Endothelial cell of umbilical vein (primary cell): ENCODE measurements around the gene PLA2G4E. TPM values are rescaled to one million over a fixed set of nuclear protein-coding genes. Genes with fewer than 3 reads are reported as not detected.

Source experiments
- BruUV-seq: library from RNA; stranded (reverse); fragments of 400-500 nt; replicated peaks from 2 replicates; lab custom pipeline; 2021; lab: Mats Ljungman, UMichigan
- CTCF ChIA-PET: fragments of 300-600, 350-600 bp; sonication (Branson Sonifier 250); formaldehyde crosslinking; loops from one replicate; lab custom pipeline; 2021; ENCODE audit warnings: antibody characterized with exemption, inconsistent platforms; lab: Charles Lee
- POLR2A ChIA-PET: fragments of 300-600, 350-600 bp; sonication (Branson Sonifier 250); formaldehyde crosslinking; loops from one replicate; lab custom pipeline; 2021; ENCODE audit warnings: antibody characterized with exemption, inconsistent platforms; lab: Charles Lee
- DNase-seq: peaks from one replicate; pipeline ENCODE4 v3.0.0-alpha.2; 2011; ENCODE audit warnings: low read depth, low spot score
- FAIRE-seq: peaks from 2 replicates; lab custom pipeline; 2011; peaks lifted over from hg19 to GRCh38; lab: Jason Lieb, UNC
- H2AFZ ChIP-seq: 2 replicates; pipeline ENCODE4 v1.6.0; 2012; ENCODE audit warnings: low read depth, low read length, control low read depth, inconsistent platforms
- H3K27ac ChIP-seq: 2 replicates; pipeline ENCODE4 v1.5.1; 2011; ENCODE audit warnings: low read depth, mild to moderate bottlenecking, control low read depth, low read length, moderate library complexity; ENCODE audit not compliant: insufficient read depth
- H3K27me3 ChIP-seq, 2 experiments: 2 replicates each; pipeline versions ENCODE4 v1.6.0 to v1.6.1; 2011; ENCODE audit warnings: low read length in 2 of 2, mixed read lengths in 1 of 2; ENCODE audit not compliant: control insufficient read depth in 2 of 2, insufficient read depth in 2 of 2
- H3K36me3 ChIP-seq, 2 experiments: 2 replicates in 1 of 2; 3 replicates in 1 of 2; pipeline ENCODE4 v1.5.1; 2011; ENCODE audit warnings: low read length in 2 of 2, mild to moderate bottlenecking in 1 of 2, moderate library complexity in 1 of 2; ENCODE audit not compliant: control insufficient read depth in 2 of 2, insufficient read depth in 2 of 2; ENCODE audit errors: extremely low read depth in 1 of 2
- H3K4me1 ChIP-seq: 3 replicates; pipeline ENCODE4 v1.5.1; 2011; ENCODE audit warnings: mild to moderate bottlenecking, low read length; ENCODE audit not compliant: control insufficient read depth, insufficient read depth; ENCODE audit errors: extremely low read depth
- H3K4me2 ChIP-seq: 2 replicates; pipeline ENCODE4 v1.6.1; 2011; ENCODE audit warnings: low read length, control low read depth, mixed read lengths; ENCODE audit not compliant: insufficient read depth
- H3K4me3 ChIP-seq, 3 experiments: fragments of 200-600 bp in 1 of 3; sonication (generic), shearing (Covaris generic) in 1 of 3; replicated peaks in 1 of 3; 2 replicates each; pipeline ENCODE4 v1.5.1; 2011 to 2016; ENCODE audit warnings: control low read depth in 3 of 3, low read length in 3 of 3, mild to moderate bottlenecking in 2 of 3, inconsistent platforms in 1 of 3, low read depth in 1 of 3, moderate library complexity in 1 of 3; ENCODE audit not compliant: insufficient read depth in 1 of 3
- H3K79me2 ChIP-seq: 2 replicates; pipeline ENCODE4 v1.6.0; 2012; ENCODE audit warnings: low read length, inconsistent platforms; ENCODE audit not compliant: control insufficient read depth, insufficient read depth
- H3K9ac ChIP-seq: replicated peaks from 2 replicates; pipeline ENCODE3; 2011; ENCODE audit warnings: low read length, control low read depth; ENCODE audit not compliant: insufficient read depth; ENCODE audit errors: extremely low read depth
- H3K9me1 ChIP-seq: replicated peaks from 3 replicates; pipeline ENCODE4 v1.6.0; 2011; ENCODE audit warnings: mild to moderate bottlenecking, low read length; ENCODE audit not compliant: control insufficient read depth, insufficient read depth; ENCODE audit errors: extremely low read depth
- H3K9me3 ChIP-seq: replicated peaks from 2 replicates; pipeline ENCODE4 v1.5.1; 2012; ENCODE audit warnings: low read length, inconsistent platforms; ENCODE audit not compliant: control insufficient read depth, insufficient read depth
- H4K20me1 ChIP-seq: replicated peaks from 2 replicates; pipeline ENCODE3; 2011; ENCODE audit warnings: mild to moderate bottlenecking, low read length; ENCODE audit not compliant: control insufficient read depth, insufficient read depth; ENCODE audit errors: extremely low read depth
- GATA2 ChIP-seq: IDR thresholded peaks from 2 replicates; pipeline ENCODE4 v1.7.0; 2011; ENCODE audit warnings: low read depth, mild to moderate bottlenecking, moderate library complexity, mixed read lengths, low read length; ENCODE audit not compliant: insufficient read length, insufficient read depth
- MYC ChIP-seq: IDR thresholded peaks from one replicate; pipeline ENCODE4 v1.6.1; 2011; ENCODE audit warnings: mild to moderate bottlenecking, low read depth, low read length
- POLR2AphosphoS5 ChIP-seq: IDR thresholded peaks from 2 replicates; pipeline ENCODE4 v1.6.1; 2012; ENCODE audit warnings: low read depth, mild to moderate bottlenecking, control low read depth, low read length, moderate library complexity; ENCODE audit not compliant: insufficient read depth
- dilution Hi-C: fragments of 300-500 bp; cut with MboI; formaldehyde crosslinking; loops from one replicate; pipeline ENCODE4 v1.15.0; 2019; ENCODE audit warnings: low sequenced_read_pairs; ENCODE audit not compliant: extremely low pct_ligation_motif_present
- intact Hi-C: fragments of 100-400 bp; cut with micrococcal nuclease; formaldehyde crosslinking; loops from one replicate; pipeline ENCODE4 v1.10.0; 2022
- polyA plus RNA-seq, 4 experiments: library from polyadenylated mRNA; depleted of rRNA in 3 of 4; stranded (reverse) in 3 of 4; unstranded in 1 of 4; fragments of >200 nt; gene quantifications; 2 replicates each; pipeline versions ENCODE4 v1.2.1 to v1.2.3, GENCODE V29; 2011 to 2012; ENCODE audit warnings: missing spikeins in 1 of 4
- total RNA-seq: library from RNA; stranded (reverse); gene quantifications from 2 replicates; pipeline ENCODE4 v1.2.3, GENCODE V29; 2021

PLA2G4E gene
- total and polyA plus RNA-seq, 2 donors (not counting 3 experiments of a cell fraction or from before 2014, with no cell fraction given) = not detected

- intact Hi-C loops = no loop called here
- DNase-seq = no peak
- Histone ChIP-seq H3K27me3 (no peaks in the 10 kb centered on the region), H2AFZ (peak overlapping the region; percentile 31), H3K27ac (no peak overlapping the region), H3K4me3 (no peak overlapping the region), H3K4me2 (no peak overlapping the region), H3K4me1 (no peaks in the 10 kb centered on the region), H3K9ac (no peak overlapping the region), H3K36me3 (no peaks in the 10 kb centered on the region), H3K79me2 (no peaks in the 10 kb centered on the region), H4K20me1 (no peaks in the 10 kb centered on the region), H3K9me1 (no peaks in the 10 kb centered on the region), H3K9me3 (no peaks in the 10 kb centered on the region)
- dilution Hi-C loops = no loop called here
- CTCF ChIA-PET = interaction anchor here (1.2 to 1.9 kb wide), 4 partner anchors 8 to 76 kb away, joined by 3 to 13 read pairs (median 5); partner anchors contain the start of gene EHD4
- POLR2A ChIA-PET = no interaction called here
- TF ChIP-seq MYC = no peak
- no TSS peak for BruUV-seq
- no peak for FAIRE-seq
Measured at GRCh38 chr15:41981371-41982132, 39.3 kb downstream of the PLA2G4E start.

- H3K4me2 ChIP-seq = no peak overlapping the region
Measured at GRCh38 chr15:41980654-41981323, 40.1 kb downstream of the PLA2G4E start.

More at GRCh38 chr15:41980654-41981323, 40.1 kb downstream of the PLA2G4E start:
- peak; percentile 72 for DNase-seq
- FAIRE-seq = no peak
- Histone ChIP-seq H3K9me1 (no peaks in the 10 kb centered on the region), H3K4me3 (no peak overlapping the region), H3K27me3 (no peaks in the 10 kb centered on the region), H3K9me3 (no peaks in the 10 kb centered on the region), H2AFZ (peak overlapping the region; percentile 31), H3K27ac (no peak overlapping the region), H3K4me1 (no peaks in the 10 kb centered on the region), H3K36me3 (no peaks in the 10 kb centered on the region), H3K79me2 (no peaks in the 10 kb centered on the region), H4K20me1 (no peaks in the 10 kb centered on the region), H3K9ac (no peak overlapping the region)
- dilution Hi-C loops (no loop called here), intact Hi-C loops (no loop called here)
- CTCF ChIA-PET = interaction anchor here (1.0 to 1.9 kb wide), 7 partner anchors 8 to 157 kb away, joined by 3 to 13 read pairs (median 4); partner anchors contain the start of gene EHD4
- BruUV-seq = no TSS peak
- TF ChIP-seq GATA2 = no peak
- no peak for TF ChIP-seq POLR2AphosphoS5
- POLR2A ChIA-PET = no interaction called here
